Pons (tissue), 1 donor: Measurements from ENCODE around the gene UNC13C.

Source experiments
- DNase-seq: peaks from one replicate; pipeline ENCODE4 v3.0.0-alpha.2; 2016; ENCODE audit warnings: low spot score

UNC13C gene

DNA sequence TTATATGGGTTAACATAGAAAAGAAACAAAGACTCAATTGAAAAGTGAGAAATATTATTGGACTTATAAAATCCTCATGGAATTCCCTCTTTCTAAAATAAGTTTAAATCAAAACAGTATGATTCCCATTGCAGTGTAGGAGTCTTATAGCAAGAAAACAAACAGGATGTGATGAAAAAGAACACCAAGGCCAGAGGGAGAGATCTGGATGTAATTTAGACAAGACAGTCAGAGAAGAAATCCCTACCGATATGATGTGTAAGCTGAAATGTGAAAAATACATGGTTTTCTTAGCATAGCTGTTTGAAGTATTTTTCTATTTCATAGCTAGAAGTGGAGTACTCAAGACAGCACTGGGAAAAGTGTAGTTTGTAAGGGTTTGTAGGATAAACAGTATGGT is 697.0 kb downstream of the UNC13C start:
- no peak for DNase-seq

DNA sequence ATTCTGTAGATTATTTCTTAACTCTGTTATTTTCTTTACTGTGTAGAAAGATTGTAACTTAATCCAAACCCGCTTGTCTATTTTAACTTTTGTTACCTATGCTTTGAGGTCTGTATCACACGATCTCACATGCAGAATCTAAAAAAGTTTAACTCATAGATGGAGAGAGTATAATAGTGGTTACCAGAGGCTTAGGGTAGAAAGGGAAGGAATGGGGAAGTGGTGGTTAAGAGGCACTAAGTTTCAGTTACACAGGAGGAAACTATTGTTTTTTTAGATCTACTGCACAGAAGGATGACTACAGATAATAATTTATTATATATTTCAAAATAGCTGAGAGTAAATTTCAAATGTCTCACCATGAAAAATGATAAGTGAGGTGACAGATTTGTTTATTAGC is 703.3 kb downstream of the UNC13C start:
- DNase-seq, result peak; percentile 6
